PC-3 (cell line): ENCODE measurements around the gene CDK5.

ENCODE experiments used
- EZH2phosphoT487 ChIP-seq: fragments of 300-600 bp; sonication (generic); IDR thresholded peaks from 2 replicates; pipeline ENCODE4 v1.6.1; 2018; ENCODE audit warnings: mild to moderate bottlenecking, antibody characterized with exemption, low read length, borderline replicate concordance
- TF ChIP-seq, protein P1 (sequence below): fragments of 300-600 bp; sonication (generic); conservative IDR thresholded peaks from 2 replicates; pipeline ENCODE4 v1.5.1; 2017; ENCODE audit warnings: antibody characterized with exemption, low read depth, mild to moderate bottlenecking, low read length

DNA sequence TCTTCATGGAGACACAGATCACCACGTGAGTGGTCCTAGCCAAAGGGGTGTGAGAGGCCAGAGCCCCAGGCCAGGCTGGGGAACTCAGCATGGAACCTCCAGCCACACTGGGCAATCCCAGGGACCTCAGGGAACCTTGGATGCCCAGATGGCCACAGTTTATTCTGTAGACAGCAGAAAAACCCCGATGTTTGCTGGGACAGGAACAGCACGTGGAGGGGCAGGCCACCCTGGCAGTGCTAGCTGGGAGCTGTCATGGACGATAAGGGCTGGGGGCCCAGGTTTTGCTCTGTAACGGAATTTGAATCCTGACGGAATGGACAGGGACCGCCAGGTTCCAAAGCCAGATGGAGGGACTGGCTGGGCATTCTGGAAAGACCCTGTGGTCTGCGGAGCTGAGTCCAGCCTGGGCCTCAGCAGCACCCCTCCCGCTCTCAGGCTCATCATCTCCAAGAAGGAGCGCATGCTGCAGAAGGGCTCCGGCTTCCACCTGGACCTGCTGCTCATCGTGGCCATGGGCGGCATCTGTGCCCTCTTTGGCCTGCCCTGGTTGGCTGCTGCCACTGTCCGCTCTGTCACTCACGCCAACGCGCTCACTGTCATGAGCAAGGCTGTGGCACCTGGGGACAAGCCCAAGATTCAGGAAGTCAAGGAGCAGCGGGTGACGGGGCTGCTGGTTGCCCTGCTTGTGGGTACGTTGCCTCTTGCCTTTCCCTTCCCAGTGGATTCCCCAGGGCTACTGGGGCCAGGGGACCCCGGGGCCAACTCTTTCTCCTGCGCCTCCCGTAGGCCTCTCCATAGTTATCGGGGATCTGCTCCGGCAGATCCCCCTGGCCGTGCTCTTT is 17.3 kb upstream of the CDK5 start:
- TF ChIP-seq, protein P1, sequence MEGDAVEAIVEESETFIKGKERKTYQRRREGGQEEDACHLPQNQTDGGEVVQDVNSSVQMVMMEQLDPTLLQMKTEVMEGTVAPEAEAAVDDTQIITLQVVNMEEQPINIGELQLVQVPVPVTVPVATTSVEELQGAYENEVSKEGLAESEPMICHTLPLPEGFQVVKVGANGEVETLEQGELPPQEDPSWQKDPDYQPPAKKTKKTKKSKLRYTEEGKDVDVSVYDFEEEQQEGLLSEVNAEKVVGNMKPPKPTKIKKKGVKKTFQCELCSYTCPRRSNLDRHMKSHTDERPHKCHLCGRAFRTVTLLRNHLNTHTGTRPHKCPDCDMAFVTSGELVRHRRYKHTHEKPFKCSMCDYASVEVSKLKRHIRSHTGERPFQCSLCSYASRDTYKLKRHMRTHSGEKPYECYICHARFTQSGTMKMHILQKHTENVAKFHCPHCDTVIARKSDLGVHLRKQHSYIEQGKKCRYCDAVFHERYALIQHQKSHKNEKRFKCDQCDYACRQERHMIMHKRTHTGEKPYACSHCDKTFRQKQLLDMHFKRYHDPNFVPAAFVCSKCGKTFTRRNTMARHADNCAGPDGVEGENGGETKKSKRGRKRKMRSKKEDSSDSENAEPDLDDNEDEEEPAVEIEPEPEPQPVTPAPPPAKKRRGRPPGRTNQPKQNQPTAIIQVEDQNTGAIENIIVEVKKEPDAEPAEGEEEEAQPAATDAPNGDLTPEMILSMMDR, result no peak
- TF ChIP-seq EZH2phosphoT487, result no peak
